Measurements from ENCODE around the gene MRPS34.

Gene MRPS34

DNA sequence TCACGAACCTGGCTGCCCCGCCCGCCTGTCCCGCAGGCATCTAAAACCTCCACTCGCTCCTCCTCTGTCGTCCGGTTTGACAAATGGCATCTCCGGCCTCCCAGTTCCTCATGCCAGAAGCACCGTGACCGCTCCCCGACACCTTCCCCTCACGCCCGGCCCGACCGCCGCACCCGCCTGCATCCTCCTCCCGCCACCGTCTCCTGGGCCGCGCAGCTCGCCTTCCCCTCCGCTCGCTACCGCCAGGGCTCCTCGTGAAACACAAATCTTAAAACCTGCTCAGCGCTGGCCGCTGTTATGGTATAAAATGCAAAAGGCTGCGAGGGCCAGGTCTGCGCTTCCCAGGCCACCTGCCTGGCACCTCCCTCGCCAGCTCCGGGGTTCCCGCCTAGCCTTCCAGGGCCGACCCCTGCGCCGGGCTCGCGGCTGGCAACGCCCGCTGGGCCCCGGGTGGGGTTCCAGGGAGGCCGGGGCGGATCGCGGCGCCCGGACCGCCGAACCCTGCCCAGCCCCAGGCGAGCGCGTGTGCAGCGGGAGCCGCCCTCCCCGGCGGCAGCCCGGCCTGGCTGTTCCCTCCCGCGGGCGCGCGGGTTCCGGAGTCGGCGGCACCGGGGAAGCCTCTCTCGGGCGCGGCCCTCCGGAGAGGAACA is 8.9 kb upstream of the MRPS34 start:
- peak overlapping the region; percentile 65 for H3K4me3 ChIP-seq (ENCODE audit: control insufficient read depth, low read depth, low read length)
- TF ChIP-seq, protein P1, sequence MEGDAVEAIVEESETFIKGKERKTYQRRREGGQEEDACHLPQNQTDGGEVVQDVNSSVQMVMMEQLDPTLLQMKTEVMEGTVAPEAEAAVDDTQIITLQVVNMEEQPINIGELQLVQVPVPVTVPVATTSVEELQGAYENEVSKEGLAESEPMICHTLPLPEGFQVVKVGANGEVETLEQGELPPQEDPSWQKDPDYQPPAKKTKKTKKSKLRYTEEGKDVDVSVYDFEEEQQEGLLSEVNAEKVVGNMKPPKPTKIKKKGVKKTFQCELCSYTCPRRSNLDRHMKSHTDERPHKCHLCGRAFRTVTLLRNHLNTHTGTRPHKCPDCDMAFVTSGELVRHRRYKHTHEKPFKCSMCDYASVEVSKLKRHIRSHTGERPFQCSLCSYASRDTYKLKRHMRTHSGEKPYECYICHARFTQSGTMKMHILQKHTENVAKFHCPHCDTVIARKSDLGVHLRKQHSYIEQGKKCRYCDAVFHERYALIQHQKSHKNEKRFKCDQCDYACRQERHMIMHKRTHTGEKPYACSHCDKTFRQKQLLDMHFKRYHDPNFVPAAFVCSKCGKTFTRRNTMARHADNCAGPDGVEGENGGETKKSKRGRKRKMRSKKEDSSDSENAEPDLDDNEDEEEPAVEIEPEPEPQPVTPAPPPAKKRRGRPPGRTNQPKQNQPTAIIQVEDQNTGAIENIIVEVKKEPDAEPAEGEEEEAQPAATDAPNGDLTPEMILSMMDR (conservative IDR thresholded peaks at IDR 0.05; ENCODE audit: control insufficient read depth, insufficient read depth, low read depth, low read length), result no peak
- no peak for DNase-seq (ENCODE audit: low read depth)

DNA sequence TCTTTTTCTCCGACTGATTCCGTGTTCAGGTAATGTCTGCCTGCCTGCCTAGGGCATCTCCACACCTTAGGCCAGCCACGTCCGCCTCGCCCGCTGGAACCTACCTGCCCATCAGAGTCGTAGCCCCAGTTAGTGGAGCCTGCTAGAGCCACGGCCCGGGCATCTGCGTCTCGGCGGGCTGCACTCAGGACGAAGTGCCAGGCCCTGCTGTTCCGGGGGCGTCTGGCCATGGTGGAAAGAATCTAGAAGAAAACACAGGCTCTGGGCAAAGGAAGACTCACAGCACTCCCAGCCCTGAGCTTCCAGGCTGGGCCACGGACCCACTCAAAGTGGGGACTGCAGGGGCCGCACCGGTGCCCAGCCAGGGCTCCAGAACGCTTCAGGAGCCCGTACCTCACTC is 8.3 kb upstream of the MRPS34 start:
- TF ChIP-seq, protein P1 (conservative IDR thresholded peaks at IDR 0.05; ENCODE audit: control insufficient read depth, insufficient read depth, low read depth, low read length), result no peak
- no peak for DNase-seq (ENCODE audit: low read depth)
- H3K4me3 ChIP-seq (ENCODE audit: control insufficient read depth, low read depth, low read length), result peak overlapping the region; percentile 65

DNA sequence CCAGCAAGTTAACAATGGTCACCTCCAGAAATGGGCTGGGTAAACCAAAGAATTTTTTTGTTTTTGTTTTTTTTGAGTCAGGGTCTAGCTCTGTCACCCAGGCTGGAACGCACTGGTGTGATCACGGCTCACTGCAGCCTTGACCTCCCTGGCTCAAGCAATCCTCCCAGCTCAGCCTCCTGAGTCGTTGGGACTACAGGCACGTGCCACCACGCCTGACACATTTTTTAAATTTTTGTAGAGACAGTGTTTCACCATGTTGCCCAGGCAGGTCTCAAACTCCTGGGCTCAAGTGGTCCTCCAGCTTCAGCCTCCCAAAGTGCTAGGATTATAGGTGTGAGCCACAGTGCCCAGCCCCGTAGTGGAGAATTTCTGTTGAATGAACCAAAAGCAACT is 7.7 kb upstream of the MRPS34 start:
- TF ChIP-seq, protein P1 (conservative IDR thresholded peaks at IDR 0.05; ENCODE audit: control insufficient read depth, insufficient read depth, low read depth, low read length), result no peak
- no peak overlapping the region for H3K4me3 ChIP-seq (ENCODE audit: control insufficient read depth, low read depth, low read length)

DNA sequence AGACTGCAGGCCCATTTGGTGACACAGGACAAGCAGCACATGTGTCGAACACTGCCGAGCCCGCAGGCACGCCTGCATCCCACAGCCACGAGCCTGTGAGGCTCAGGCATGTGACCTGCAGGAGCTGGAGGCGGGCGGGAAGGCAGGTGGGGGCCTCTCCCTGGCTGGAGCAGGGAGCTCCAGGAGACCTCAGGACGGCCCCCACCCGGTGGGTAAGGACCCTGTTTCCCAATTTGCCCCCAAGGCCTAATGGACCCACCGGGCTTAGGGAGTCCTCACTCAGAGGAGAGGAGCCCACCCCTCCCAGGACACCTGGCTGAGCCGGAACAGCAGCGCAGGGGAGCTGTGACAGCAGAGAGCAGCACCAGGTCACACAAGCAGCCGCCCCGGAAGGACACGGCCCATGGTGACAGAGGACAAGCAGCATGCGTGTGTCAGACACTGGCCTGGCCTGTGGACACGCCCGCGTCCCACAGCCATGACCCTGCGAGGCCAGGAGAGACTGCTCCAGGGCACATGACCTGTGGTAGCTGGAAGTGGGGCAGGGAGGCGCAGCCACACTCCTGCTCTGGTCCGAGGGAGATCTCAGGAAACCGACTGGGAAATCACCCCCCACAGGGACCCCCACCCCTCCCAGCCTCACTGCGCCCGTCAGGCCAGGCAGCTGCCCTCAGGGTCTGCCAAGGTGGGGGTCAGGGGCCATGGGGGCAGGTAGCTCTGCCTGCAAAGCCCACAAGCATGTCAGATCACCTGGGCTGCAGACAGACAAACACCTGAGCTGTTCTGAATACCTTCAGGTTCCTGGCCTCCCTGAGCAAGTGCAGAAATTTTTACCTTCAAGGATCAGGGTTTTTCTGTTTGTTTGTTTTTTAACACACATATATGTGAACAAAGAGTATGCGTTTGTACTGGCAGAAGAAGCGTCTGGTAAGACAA is 7.1 kb upstream of the MRPS34 start:
- no peak for DNase-seq (ENCODE audit: low read depth)

More for the DNA sequence above, 7.7 kb upstream of the MRPS34 start:
- no peak for DNase-seq (ENCODE audit: low read depth)

DNA sequence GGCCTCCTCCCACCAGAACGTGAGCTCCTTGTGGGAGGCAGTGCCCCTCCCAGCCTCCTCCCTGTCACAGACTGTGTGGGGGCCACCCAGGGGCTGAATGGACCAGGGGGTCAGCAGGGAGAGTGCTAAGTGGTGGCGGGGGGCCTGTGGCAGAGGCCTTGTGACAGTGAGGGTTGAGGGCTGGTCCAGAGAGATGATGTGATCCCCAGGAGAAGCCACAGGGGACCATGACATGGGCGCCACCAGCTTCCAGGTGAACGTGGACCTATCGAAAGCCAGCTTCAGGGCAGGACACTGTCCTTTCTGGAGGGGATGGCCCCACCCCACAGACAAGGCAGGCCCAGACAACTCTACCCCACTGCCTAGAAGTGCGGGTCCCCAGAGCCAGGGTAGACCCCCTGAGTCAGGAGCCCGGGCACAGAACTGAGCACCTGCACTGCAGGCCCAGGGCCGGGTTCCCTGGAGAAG is 6.3 kb upstream of the MRPS34 start:
- H3K4me3 ChIP-seq (ENCODE audit: control insufficient read depth, low read depth, low read length), result no peak overlapping the region
- no peak for DNase-seq (ENCODE audit: low read depth)
- TF ChIP-seq, protein P1 (conservative IDR thresholded peaks at IDR 0.05; ENCODE audit: control insufficient read depth, insufficient read depth, low read depth, low read length), result no peak

More for the DNA sequence above, 7.1 kb upstream of the MRPS34 start:
- H3K4me3 ChIP-seq (ENCODE audit: control insufficient read depth, low read depth, low read length), result no peak overlapping the region
- TF ChIP-seq, protein P1 (conservative IDR thresholded peaks at IDR 0.05; ENCODE audit: control insufficient read depth, insufficient read depth, low read depth, low read length), result no peak

DNA sequence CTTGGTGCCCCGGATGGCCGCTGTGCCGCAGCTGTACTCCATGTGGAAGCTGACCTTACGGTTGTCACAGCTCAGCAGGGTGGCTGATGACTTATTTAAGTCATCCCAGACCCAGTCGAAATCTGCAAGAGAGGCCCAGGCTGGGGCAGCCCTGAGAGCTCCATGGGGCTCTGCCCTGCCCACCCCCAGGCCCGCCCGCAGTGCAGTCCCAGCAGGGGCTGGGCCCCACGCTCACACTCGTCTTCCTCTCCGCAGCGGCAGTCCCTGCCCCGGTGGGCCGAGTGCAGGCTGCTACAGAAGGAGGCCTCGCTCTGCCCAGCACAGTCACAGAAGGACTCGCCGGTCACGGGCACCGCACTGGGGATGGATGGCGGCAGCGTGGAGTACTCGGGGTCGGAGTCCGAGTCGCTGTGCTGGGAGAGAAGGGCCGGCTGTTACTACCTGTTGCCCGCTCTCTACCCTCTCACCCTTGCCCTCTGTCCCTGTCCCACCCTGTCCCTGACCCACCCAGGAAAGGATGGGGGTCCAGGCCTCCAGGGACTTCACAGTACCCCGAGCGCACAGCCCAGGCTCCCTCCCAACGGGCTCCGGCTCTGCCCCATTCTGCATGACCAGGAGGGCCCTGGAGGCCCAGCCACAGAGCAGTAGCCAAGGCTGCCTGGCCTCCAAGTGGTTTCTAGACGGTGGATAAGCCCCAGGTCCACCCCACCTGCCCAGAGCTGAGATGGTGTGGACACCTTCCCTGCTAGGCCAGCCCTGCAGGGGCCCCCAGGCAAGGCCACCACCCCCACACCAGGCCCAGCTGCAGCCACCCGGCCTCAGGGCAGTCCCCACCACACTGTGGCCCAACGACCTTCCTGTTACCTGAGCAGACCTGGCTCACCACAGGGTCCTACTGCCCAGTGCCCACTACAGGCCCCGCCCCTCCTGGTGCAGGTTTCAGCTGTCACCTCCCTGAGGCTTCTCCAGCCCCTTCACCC is 5.6 kb upstream of the MRPS34 start:
- H3K4me3 ChIP-seq (ENCODE audit: control insufficient read depth, low read depth, low read length), result no peak overlapping the region
- no peak for DNase-seq (ENCODE audit: low read depth)
- TF ChIP-seq, protein P1 (conservative IDR thresholded peaks at IDR 0.05; ENCODE audit: control insufficient read depth, insufficient read depth, low read depth, low read length), result no peak

Measured in fibroblast of mammary gland (primary cell).